OCI-LY7 (cell line): ENCODE results near the gene C16orf78.

ENCODE experiments used
- EZH2phosphoT487 ChIP-seq: fragments of 200-600 bp; sonication (generic); IDR thresholded peaks from 2 replicates; pipeline ENCODE4 v1.6.1; 2018; ENCODE audit warnings: low read depth, borderline replicate concordance, mild to moderate bottlenecking, mixed run types, antibody characterized with exemption, low read length, moderate library complexity, mixed read lengths
- TF ChIP-seq, protein P1 (sequence below): fragments of 200-600 bp; sonication (generic); conservative IDR thresholded peaks from 2 replicates; pipeline ENCODE4 v1.5.1; 2014; ENCODE audit warnings: mild to moderate bottlenecking, antibody characterized with exemption, low read length, moderate library complexity, mixed read lengths

DNA sequence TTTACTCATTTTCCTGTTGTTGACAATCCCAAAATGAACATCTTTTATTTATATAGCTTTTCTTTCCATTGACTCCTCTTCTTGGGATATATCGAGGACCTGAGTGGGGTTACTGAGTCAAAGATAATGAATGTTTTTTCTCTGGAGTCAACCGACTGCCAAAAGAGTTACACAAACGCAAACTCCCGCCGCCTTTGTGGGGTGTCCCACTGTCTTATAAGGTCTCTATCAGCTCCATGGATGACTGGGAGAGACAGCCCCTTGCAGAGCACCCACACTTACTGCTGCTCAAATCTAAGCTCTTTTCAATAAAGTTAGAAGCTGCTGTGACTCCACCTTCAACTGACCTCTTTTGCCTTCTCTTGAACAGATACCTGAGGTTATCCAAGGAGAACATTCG, 25.2 kb downstream of the C16orf78 start:
- TF ChIP-seq, protein P1, sequence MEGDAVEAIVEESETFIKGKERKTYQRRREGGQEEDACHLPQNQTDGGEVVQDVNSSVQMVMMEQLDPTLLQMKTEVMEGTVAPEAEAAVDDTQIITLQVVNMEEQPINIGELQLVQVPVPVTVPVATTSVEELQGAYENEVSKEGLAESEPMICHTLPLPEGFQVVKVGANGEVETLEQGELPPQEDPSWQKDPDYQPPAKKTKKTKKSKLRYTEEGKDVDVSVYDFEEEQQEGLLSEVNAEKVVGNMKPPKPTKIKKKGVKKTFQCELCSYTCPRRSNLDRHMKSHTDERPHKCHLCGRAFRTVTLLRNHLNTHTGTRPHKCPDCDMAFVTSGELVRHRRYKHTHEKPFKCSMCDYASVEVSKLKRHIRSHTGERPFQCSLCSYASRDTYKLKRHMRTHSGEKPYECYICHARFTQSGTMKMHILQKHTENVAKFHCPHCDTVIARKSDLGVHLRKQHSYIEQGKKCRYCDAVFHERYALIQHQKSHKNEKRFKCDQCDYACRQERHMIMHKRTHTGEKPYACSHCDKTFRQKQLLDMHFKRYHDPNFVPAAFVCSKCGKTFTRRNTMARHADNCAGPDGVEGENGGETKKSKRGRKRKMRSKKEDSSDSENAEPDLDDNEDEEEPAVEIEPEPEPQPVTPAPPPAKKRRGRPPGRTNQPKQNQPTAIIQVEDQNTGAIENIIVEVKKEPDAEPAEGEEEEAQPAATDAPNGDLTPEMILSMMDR, result no peak
- no peak for TF ChIP-seq EZH2phosphoT487
